ENCODE measurements around the gene HNRNPR.

Gene HNRNPR

GRCh38 chr1:23343221-23344110, 618 bp downstream of the HNRNPR start:
- peak overlapping the region; percentile 99 for H3K4me3 ChIP-seq (ENCODE audit: low read depth, low read length)

GRCh38 chr1:23341931-23342692, 2.0 kb downstream of the HNRNPR start:
- peak overlapping the region; percentile 99 for H3K4me3 ChIP-seq (ENCODE audit: low read depth, low read length)
- no peak for TF ChIP-seq CTCF (IDR thresholded peaks at IDR 0.05; ENCODE audit: insufficient read depth, low read depth, low read length, missing control alignments)
- no peak for DNase-seq (ENCODE audit: low read depth)

More at GRCh38 chr1:23343221-23344110, 618 bp downstream of the HNRNPR start:
- DNase-seq (ENCODE audit: low read depth) = peak; percentile 55
- TF ChIP-seq CTCF (IDR thresholded peaks at IDR 0.05; ENCODE audit: insufficient read depth, low read depth, low read length, missing control alignments) = no peak

GRCh38 chr1:23339632-23340031, 4.5 kb downstream of the HNRNPR start:
- no peak for TF ChIP-seq CTCF (IDR thresholded peaks at IDR 0.05; ENCODE audit: insufficient read depth, low read depth, low read length, missing control alignments)
- H3K4me3 ChIP-seq (ENCODE audit: low read depth, low read length) = no peak overlapping the region
- no peak for DNase-seq (ENCODE audit: low read depth)

- DNase-seq (ENCODE audit: low read depth) = no peak
- TF ChIP-seq CTCF (IDR thresholded peaks at IDR 0.05; ENCODE audit: insufficient read depth, low read depth, low read length, missing control alignments) = no peak
- H3K4me3 ChIP-seq (ENCODE audit: low read depth, low read length) = no peak overlapping the region
Observed at GRCh38 chr1:23337869-23338268, 6.2 kb downstream of the HNRNPR start.

GRCh38 chr1:23331713-23332112, 12.4 kb downstream of the HNRNPR start:
- DNase-seq (ENCODE audit: low read depth) = no peak
- no peak overlapping the region for H3K4me3 ChIP-seq (ENCODE audit: low read depth, low read length)
- no peak for TF ChIP-seq CTCF (IDR thresholded peaks at IDR 0.05; ENCODE audit: insufficient read depth, low read depth, low read length, missing control alignments)

GRCh38 chr1:23330846-23331245, 13.2 kb downstream of the HNRNPR start:
- no peak for TF ChIP-seq CTCF (IDR thresholded peaks at IDR 0.05; ENCODE audit: insufficient read depth, low read depth, low read length, missing control alignments)
- H3K4me3 ChIP-seq (ENCODE audit: low read depth, low read length) = no peak overlapping the region
- DNase-seq (ENCODE audit: low read depth) = no peak
